NCI-H146 treated with DMSO at 0.1 percent for 48 hours (cell line): ENCODE results near the gene ORC3.
"Not testable (repeated sequence)": the region's sequence is repeated elsewhere in the genome, so short reads cannot be mapped to it uniquely, and the experiment has no call there.

Source experiments
- DNase-seq: peaks from one replicate; lab custom pipeline; 2025; ENCODE audit not compliant: unreplicated experiment; lab: John Stamatoyannopoulos, UW

ORC3 gene

GRCh38 chr6:87658516-87658915 lies 68.6 kb downstream of the ORC3 start:
- DNase-seq, result no peak

GRCh38 chr6:87660226-87660911 lies 70.4 kb downstream of the ORC3 start:
- no peak for DNase-seq

- DNase-seq, result no peak
Measured at GRCh38 chr6:87661016-87661415, 71.1 kb downstream of the ORC3 start.

- DNase-seq, result no peak
Measured at GRCh38 chr6:87661503-87661902, 71.6 kb downstream of the ORC3 start.

- no peak for DNase-seq
Measured at GRCh38 chr6:87663434-87663833, 73.5 kb downstream of the ORC3 start.

- no peak for DNase-seq
Measured at GRCh38 chr6:87664921-87665485, 75.1 kb downstream of the ORC3 start.

GRCh38 chr6:87667032-87667431 lies 77.1 kb downstream of the ORC3 start:
- DNase-seq, result no peak

GRCh38 chr6:87668013-87668412 lies 78.1 kb downstream of the ORC3 start:
- no peak for DNase-seq

GRCh38 chr6:87669051-87669450 lies 79.1 kb downstream of the ORC3 start:
- DNase-seq, result no peak

GRCh38 chr6:87670707-87671106 lies 80.8 kb downstream of the ORC3 start:
- no peak for DNase-seq

- DNase-seq, result no peak
Measured at GRCh38 chr6:87671555-87672029, 81.7 kb downstream of the ORC3 start.

- DNase-seq, result no peak
Measured at GRCh38 chr6:87672641-87673040, 82.7 kb downstream of the ORC3 start.

GRCh38 chr6:87673237-87673636 lies 83.3 kb downstream of the ORC3 start:
- DNase-seq, result no peak

GRCh38 chr6:87674290-87674689 lies 84.4 kb downstream of the ORC3 start:
- DNase-seq, result no peak

GRCh38 chr6:87675004-87675681 lies 85.2 kb downstream of the ORC3 start:
- DNase-seq, result no peak

GRCh38 chr6:87682310-87682709 lies 92.4 kb downstream of the ORC3 start:
- DNase-seq, result no peak

GRCh38 chr6:87683890-87684289 lies 94.0 kb downstream of the ORC3 start:
- no peak for DNase-seq

GRCh38 chr6:87684895-87685654 lies 95.1 kb downstream of the ORC3 start:
- DNase-seq, result no peak

- DNase-seq, result not testable (repeated sequence)
Measured at GRCh38 chr6:87686636-87687205, 96.8 kb downstream of the ORC3 start.

GRCh38 chr6:87687296-87687695 lies 97.4 kb downstream of the ORC3 start:
- no peak for DNase-seq

GRCh38 chr6:87687893-87688292 lies 98.0 kb downstream of the ORC3 start:
- DNase-seq, result not testable (repeated sequence)
